A204.1 (cell line): ENCODE data around the gene MRPL4.
"Not testable (repeated sequence)": the region's sequence is repeated elsewhere in the genome, so short reads cannot be mapped to it uniquely, and the experiment has no call there.

ENCODE experiments used
- FAIRE-seq: peaks from 2 replicates; lab custom pipeline; 2012; peaks lifted over from hg19 to GRCh38; lab: Jason Lieb, UNC

Gene MRPL4

GRCh38 chr19:10262771-10263170 is 10.8 kb downstream of the MRPL4 start:
- no peak for FAIRE-seq

GRCh38 chr19:10266706-10267105 is 14.7 kb downstream of the MRPL4 start:
- no peak for FAIRE-seq

GRCh38 chr19:10268071-10268470 is 16.1 kb downstream of the MRPL4 start:
- no peak for FAIRE-seq

- FAIRE-seq, result no peak
Observed at GRCh38 chr19:10269333-10270179, 17.5 kb downstream of the MRPL4 start.

- no peak for FAIRE-seq
Observed at GRCh38 chr19:10270180-10270615, 18.2 kb downstream of the MRPL4 start.

GRCh38 chr19:10270616-10271394 is 18.8 kb downstream of the MRPL4 start, which contains the start of gene ICAM1:
TSS of gene ICAM1 (plus strand) at chr19:10271120. CDS start at chr19:10271160, 40 bp downstream.
- no peak for FAIRE-seq

GRCh38 chr19:10271543-10272086 is 19.6 kb downstream of the MRPL4 start:
- FAIRE-seq, result no peak

GRCh38 chr19:10274589-10274988 is 22.6 kb downstream of the MRPL4 start:
- no peak for FAIRE-seq

GRCh38 chr19:10277795-10278589 is 26.0 kb downstream of the MRPL4 start:
- FAIRE-seq, result no peak

GRCh38 chr19:10278935-10279334 is 26.9 kb downstream of the MRPL4 start:
- no peak for FAIRE-seq

- no peak for FAIRE-seq
Observed at GRCh38 chr19:10279737-10280442, 27.9 kb downstream of the MRPL4 start.

- not testable (repeated sequence) for FAIRE-seq
Observed at GRCh38 chr19:10282043-10282442, 30.0 kb downstream of the MRPL4 start.

- no peak for FAIRE-seq
Observed at GRCh38 chr19:10283301-10284064, 31.5 kb downstream of the MRPL4 start.

- no peak for FAIRE-seq
Observed at GRCh38 chr19:10284065-10284959, 32.3 kb downstream of the MRPL4 start.

GRCh38 chr19:10284960-10285278 is 32.9 kb downstream of the MRPL4 start:
- FAIRE-seq, result no peak

- no peak for FAIRE-seq
Observed at GRCh38 chr19:10285393-10285792, 33.4 kb downstream of the MRPL4 start.

GRCh38 chr19:10286803-10287737 is 35.1 kb downstream of the MRPL4 start, which contains the start of gene ICAM4:
TSS of gene ICAM4 (plus strand) at chr19:10286955. CDS start at chr19:10287013, 58 bp downstream.
- no peak for FAIRE-seq

- no peak for FAIRE-seq
Observed at GRCh38 chr19:10288662-10289166, 36.7 kb downstream of the MRPL4 start.
